PC-9 (cell line): ENCODE measurements around the gene RGPD6. TPM values are rescaled to one million over a fixed set of nuclear protein-coding genes. Genes with fewer than 3 reads are reported as not detected.
"Not testable (repeated sequence)": the region's sequence is repeated elsewhere in the genome, so short reads cannot be mapped to it uniquely, and the experiment has no call there.

ENCODE experiments used
- BruUV-seq: library from RNA; stranded (reverse); fragments of 400-500 nt; replicated peaks from 2 replicates; lab custom pipeline; 2021; lab: Mats Ljungman, UMichigan
- CTCF ChIA-PET: fragments of 300-600 bp; sonication (Branson Sonifier 250); formaldehyde crosslinking; loops from one replicate; lab custom pipeline; 2022; ENCODE audit warnings: antibody characterized with exemption; lab: Charles Lee
- POLR2A ChIA-PET: fragments of 300-600 bp; sonication (Branson Sonifier 250); formaldehyde crosslinking; loops from one replicate; lab custom pipeline; 2022; ENCODE audit warnings: antibody characterized with exemption; ENCODE audit not compliant: unreplicated experiment; lab: Charles Lee
- DNase-seq, 2 experiments: peaks; one replicate each; pipeline versions ENCODE4 v3.0.0 to v3.0.0-alpha.2; 2015 to 2022; ENCODE audit warnings: mixed read lengths in 1 of 2
- H2AFZ ChIP-seq: fragments of 200-600 bp; sonication (generic); 2 replicates; pipeline ENCODE4 v1.8.1; 2017; ENCODE audit warnings: antibody characterized with exemption
- H3F3A ChIP-seq: fragments of 200-600 bp; sonication (generic); 2 replicates; pipeline ENCODE4 v1.8.1; 2017; ENCODE audit warnings: antibody characterized with exemption, mild to moderate bottlenecking, low read depth; ENCODE audit not compliant: insufficient read depth
- H3K27ac ChIP-seq: fragments of 200-600 bp; sonication (generic); 2 replicates; pipeline ENCODE4 v1.6.1; 2016; ENCODE audit warnings: mixed run types
- H3K27me3 ChIP-seq: fragments of 200-600 bp; sonication (generic); 2 replicates; pipeline ENCODE4 v1.6.1; 2016; ENCODE audit warnings: low read depth, mixed run types; ENCODE audit not compliant: insufficient read depth
- H3K36me3 ChIP-seq: fragments of 200-600 bp; sonication (generic); 2 replicates; pipeline ENCODE4 v1.6.1; 2016; ENCODE audit warnings: low read depth, mixed run types
- H3K4me1 ChIP-seq: fragments of 200-600 bp; sonication (generic); replicated peaks from 2 replicates; pipeline ENCODE4 v1.6.1; 2016; ENCODE audit warnings: mixed run types; ENCODE audit not compliant: insufficient read depth
- H3K4me2 ChIP-seq: fragments of 200-600 bp; sonication (generic); 2 replicates; pipeline ENCODE4 v1.6.1; 2017; ENCODE audit warnings: mixed run types
- H3K4me3 ChIP-seq: fragments of 200-600 bp; sonication (generic); 2 replicates; pipeline ENCODE4 v1.6.1; 2016; ENCODE audit warnings: mixed run types
- H3K79me2 ChIP-seq: fragments of 200-600 bp; sonication (generic); 2 replicates; pipeline ENCODE4 v1.6.1; 2017; ENCODE audit warnings: low read depth, mixed run types
- H3K9me2 ChIP-seq: fragments of 200-600 bp; sonication (generic); 2 replicates; pipeline ENCODE4 v1.8.1; 2017; ENCODE audit warnings: mild to moderate bottlenecking; ENCODE audit not compliant: insufficient read depth
- H3K9me3 ChIP-seq: fragments of 200-600 bp; sonication (generic); 2 replicates; pipeline ENCODE4 v1.8.1; 2016; ENCODE audit warnings: low read depth; ENCODE audit not compliant: insufficient read depth
- H4K20me1 ChIP-seq: fragments of 200-600 bp; sonication (generic); 2 replicates; pipeline ENCODE4 v1.8.1; 2017; ENCODE audit not compliant: insufficient read depth
- intact Hi-C: fragments of 100-400 bp; cut with micrococcal nuclease; formaldehyde crosslinking; loops from one replicate; pipeline ENCODE4 v1.10.0; 2022; ENCODE audit not compliant: unreplicated experiment
- total RNA-seq: library from RNA; stranded (reverse); gene quantifications from 2 replicates; pipeline ENCODE4 v1.2.3, GENCODE V29; 2021

RGPD6 gene
- total RNA-seq, 1 experiment from 2014 or later = 21.2 TPM

DNA sequence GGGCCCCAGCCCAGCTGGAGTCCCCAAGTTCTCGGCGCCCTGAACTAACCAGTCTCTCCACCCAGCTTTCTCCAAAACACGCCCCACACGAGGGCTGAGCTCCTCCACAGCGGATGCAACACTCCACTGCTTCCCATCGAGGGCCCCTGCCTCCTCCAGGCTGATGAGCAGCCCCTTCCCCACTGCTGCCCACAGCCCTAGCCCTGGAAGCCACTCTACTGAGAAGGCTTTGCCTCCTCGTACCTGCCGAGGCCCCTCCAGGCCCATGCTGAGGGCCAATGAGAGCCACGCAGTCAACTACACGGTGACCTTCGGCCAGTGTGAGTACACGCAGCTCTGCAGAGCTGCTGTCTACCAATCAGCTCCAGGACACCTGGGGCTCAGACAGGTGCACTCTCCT, 28.0 kb upstream of the RGPD6 start:
- H3K27ac ChIP-seq, H3K9me3 ChIP-seq, H3K79me2 ChIP-seq, H3F3A ChIP-seq, intact Hi-C loops, POLR2A ChIA-PET, H3K27me3 ChIP-seq, H3K4me1 ChIP-seq, H2AFZ ChIP-seq, BruUV-seq, H3K4me2 ChIP-seq, H3K9me2 ChIP-seq, H4K20me1 ChIP-seq, H3K4me3 ChIP-seq, CTCF ChIA-PET, H3K36me3 ChIP-seq, DNase-seq: not testable (repeated sequence)

DNA sequence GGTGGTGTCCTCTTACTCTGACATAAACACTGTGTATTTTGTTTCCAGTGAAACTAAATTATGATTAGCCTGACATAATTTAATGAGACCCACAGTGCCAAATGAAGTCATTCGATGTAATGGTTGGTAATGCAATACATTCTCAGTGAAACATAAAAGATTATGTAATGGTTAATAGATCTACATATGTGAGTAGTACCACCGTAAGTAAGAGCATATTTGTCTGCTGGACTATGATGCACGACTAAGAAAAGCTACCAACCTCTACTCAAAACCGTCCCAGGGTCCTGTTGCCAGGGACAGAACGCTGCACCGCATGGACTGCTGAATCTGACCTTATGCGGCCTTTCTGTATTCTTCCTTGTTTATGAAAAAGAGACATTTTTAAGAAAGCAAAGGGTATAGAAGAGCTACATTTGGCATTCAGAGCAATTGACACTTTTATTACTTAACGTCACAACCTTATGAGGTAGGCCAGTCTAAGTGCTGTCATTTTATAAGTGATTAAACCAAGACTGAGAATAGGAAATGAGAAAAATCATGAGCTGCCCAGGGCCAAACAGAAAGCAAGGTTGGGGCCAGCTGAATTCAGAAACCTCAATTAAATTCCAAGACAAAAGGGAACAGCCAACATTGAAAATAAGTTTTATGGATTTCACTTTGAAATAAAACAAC, 27.0 kb upstream of the RGPD6 start:
- H4K20me1 ChIP-seq, H3K9me3 ChIP-seq, H3K4me1 ChIP-seq, H3K27me3 ChIP-seq, H2AFZ ChIP-seq, H3F3A ChIP-seq, H3K4me2 ChIP-seq, H3K9me2 ChIP-seq, H3K4me3 ChIP-seq, intact Hi-C loops, BruUV-seq, POLR2A ChIA-PET, H3K27ac ChIP-seq, DNase-seq, H3K36me3 ChIP-seq, H3K79me2 ChIP-seq: not testable (repeated sequence)
- CTCF ChIA-PET = interaction anchor here (0.7 kb wide), 1 partner anchor 62 kb away, joined by 3 read pairs; no protein-coding TSS in a partner anchor

DNA sequence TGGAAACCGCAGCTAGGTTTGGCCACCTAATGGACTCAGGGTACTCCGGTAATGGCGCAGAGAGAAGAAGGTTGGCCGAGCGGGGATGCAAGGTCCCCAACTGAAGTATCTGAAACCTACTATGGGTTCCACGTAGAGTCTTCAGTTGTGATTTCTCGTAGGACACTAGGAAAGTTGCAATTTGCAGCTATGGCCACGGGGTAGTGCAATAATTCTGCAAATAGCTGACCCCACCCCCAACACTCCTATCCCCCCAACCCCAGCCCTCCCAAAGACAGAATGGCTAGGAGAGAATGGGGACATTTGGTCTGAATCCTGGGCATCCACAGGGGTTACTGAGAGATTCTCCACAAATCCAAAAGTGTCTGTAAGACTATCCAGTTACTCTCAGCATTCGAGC, 25.1 kb upstream of the RGPD6 start:
- H2AFZ ChIP-seq, POLR2A ChIA-PET, H3K9me2 ChIP-seq, H3K27ac ChIP-seq, BruUV-seq, H3K4me2 ChIP-seq, CTCF ChIA-PET, H3K9me3 ChIP-seq, H3F3A ChIP-seq, H3K27me3 ChIP-seq, H3K79me2 ChIP-seq, H3K36me3 ChIP-seq, H3K4me3 ChIP-seq, H4K20me1 ChIP-seq, H3K4me1 ChIP-seq, intact Hi-C loops, DNase-seq: not testable (repeated sequence)

DNA sequence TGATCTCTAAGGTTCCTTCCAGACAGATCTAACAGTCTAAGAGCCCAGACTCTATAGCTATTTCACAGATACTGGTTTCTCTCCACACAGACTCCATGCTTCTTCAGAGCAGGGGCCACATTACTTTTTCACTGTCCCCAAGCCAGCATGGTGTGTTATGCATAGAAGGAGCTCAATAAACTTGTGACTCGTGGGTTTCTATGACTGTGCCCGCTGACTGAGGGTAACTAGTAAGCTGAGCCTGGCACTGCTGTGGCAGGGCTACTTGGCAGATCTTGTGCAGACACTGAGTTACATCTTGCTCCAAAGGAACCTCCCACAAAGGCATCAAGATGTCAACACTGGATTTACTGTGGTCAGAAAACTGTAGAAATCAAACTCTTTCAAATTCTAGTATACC, 15.0 kb upstream of the RGPD6 start:
- POLR2A ChIA-PET = not testable (repeated sequence)

DNA sequence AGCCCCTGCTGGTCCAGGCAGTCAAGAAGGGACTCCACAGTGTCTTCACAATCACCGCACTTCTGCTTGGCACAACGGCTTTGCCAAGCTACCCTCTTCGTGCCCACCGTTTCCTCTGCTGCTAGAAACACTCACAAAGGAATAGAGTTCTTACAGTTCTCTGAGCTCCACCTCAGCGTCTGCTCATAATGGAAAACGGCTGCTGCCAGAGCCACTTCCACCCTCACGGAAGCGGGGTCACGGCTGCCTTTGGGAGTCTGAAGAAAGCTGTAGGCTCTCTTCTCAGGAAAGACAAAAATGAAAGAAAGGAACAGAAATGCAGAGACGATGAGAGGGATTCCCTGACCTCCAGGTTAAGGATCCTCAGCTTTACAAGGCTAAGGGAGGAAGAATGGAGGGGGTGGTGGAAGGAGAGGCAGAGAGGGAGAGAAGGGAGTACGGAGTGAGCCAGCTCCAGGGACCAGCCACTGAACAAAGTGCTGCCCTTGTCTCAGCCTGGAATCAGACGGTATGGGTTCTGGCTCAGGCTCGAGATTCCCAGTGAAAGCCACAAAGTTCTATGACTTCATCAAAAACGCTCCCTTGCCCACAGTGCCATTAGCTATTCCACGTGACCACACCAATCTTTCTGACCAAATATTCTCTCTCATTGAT, 12.8 kb upstream of the RGPD6 start:
- H3K4me3 ChIP-seq, H3K4me2 ChIP-seq, H3K36me3 ChIP-seq, DNase-seq, BruUV-seq, H3K79me2 ChIP-seq, H3F3A ChIP-seq, H3K4me1 ChIP-seq, H3K9me3 ChIP-seq, CTCF ChIA-PET, H3K27ac ChIP-seq, H2AFZ ChIP-seq, H3K27me3 ChIP-seq, intact Hi-C loops, H4K20me1 ChIP-seq, H3K9me2 ChIP-seq, POLR2A ChIA-PET: not testable (repeated sequence)

More for the DNA sequence above, 15.0 kb upstream of the RGPD6 start:
- BruUV-seq, CTCF ChIA-PET, DNase-seq, H3K4me3 ChIP-seq, H3K9me2 ChIP-seq, H3F3A ChIP-seq, H3K4me1 ChIP-seq, H3K4me2 ChIP-seq, H3K36me3 ChIP-seq, H3K27me3 ChIP-seq, H3K79me2 ChIP-seq, H3K27ac ChIP-seq, H3K9me3 ChIP-seq, H2AFZ ChIP-seq, intact Hi-C loops, H4K20me1 ChIP-seq: not testable (repeated sequence)

DNA sequence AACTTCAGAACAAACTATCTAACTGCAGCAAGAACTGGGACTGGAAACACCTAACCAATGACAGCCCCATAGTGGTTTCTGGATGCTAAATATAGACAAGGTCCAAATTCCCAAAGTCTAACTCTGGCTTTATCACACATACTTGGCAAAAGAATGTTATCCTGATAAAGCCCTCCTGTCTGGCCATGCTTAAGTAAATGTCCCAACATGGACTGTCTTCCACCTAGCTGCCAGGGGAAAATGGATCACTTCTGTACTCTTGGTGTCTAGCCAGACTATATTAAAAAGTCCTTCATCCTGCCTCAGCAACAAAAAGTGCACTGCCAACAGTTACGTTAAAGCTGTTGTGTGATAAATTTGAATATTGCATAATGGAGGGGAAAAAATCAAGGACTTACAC, 11.5 kb upstream of the RGPD6 start:
- CTCF ChIA-PET, BruUV-seq, H3K27me3 ChIP-seq, H2AFZ ChIP-seq, H3K36me3 ChIP-seq, H4K20me1 ChIP-seq, H3K9me3 ChIP-seq, H3K79me2 ChIP-seq, intact Hi-C loops, H3K4me2 ChIP-seq, H3K4me1 ChIP-seq, DNase-seq, H3F3A ChIP-seq, H3K27ac ChIP-seq, H3K4me3 ChIP-seq, POLR2A ChIA-PET, H3K9me2 ChIP-seq: not testable (repeated sequence)

DNA sequence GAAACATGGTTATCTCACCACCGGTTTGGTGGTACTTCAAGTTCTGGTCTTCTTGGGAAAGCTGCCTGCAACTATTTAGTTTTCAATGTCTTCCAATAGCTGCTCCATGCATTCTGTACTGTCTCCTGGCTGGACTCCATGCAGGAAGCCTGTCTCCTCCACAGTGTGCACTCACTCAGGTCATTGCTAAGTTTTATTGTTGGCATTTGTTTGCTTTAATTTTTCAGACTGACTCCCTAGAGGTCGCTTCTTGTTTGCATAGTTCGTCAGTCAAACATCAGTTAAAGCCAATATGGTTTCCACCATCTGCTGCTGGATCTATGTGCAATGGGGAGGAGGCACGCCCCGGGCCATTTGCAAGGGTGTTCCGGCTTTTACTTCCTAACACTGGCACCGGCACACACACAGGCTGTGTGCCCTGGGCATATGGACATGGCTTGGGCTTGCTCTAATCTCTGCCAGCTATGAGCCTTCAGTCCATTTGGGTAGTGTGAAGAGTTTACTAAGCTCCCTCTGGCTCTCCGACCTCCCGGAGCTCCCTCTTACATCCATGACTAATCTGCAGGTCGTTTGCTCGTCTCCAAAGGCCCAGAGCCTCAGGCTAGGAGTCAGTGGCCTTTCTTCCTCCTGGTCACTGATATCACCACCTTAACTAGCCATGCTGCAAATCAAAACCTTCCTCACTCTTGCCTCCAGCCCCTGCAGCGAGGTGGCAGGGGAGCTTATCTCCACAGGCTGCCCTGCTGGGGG, 2.4 kb upstream of the RGPD6 start:
- H3K27me3 ChIP-seq, DNase-seq, H3K4me2 ChIP-seq, H3K36me3 ChIP-seq, intact Hi-C loops, H3K9me3 ChIP-seq, H3F3A ChIP-seq, CTCF ChIA-PET, H4K20me1 ChIP-seq, BruUV-seq, H3K4me3 ChIP-seq, H3K79me2 ChIP-seq, H3K4me1 ChIP-seq, H2AFZ ChIP-seq, H3K27ac ChIP-seq, H3K9me2 ChIP-seq, POLR2A ChIA-PET: not testable (repeated sequence)
